ENCODE data around the gene MDFI. TPM values are rescaled to one million over a fixed set of nuclear protein-coding genes. Genes with fewer than 3 reads are reported as not detected.

MDFI gene
- total RNA-seq, 1 experiment from 2014 or later = 59.1 TPM

- intact Hi-C loops (cut with micrococcal nuclease) = no loop called here
- no peak for TF ChIP-seq CTCF (IDR thresholded peaks at IDR 0.05; ENCODE audit: unreplicated experiment)
- H3K27me3 Mint-ChIP-seq (ENCODE audit: insufficient read depth, unreplicated experiment) = no peaks in the 10 kb centered on the region
- POLR2A ChIA-PET = interaction anchor here (0.8 kb wide), 1 partner anchor 37 kb away, joined by 4 read pairs; no protein-coding TSS in a partner anchor
- no TSS peak for BruUV-seq (replicated peaks)
- no peaks in the 10 kb centered on the region for H3K9me3 Mint-ChIP-seq (ENCODE audit: unreplicated experiment)
- no peak for DNase-seq (ENCODE audit: unreplicated experiment)
- CTCF ChIA-PET = interaction anchor here (0.5 to 12.2 kb wide), 5 partner anchors 74 to 229 kb away, joined by 3 to 139 read pairs (median 6); no protein-coding TSS in a partner anchor
- H3K27ac Mint-ChIP-seq (ENCODE audit: low read depth, unreplicated experiment) = no peak overlapping the region
- no peak overlapping the region for H3K4me3 Mint-ChIP-seq (ENCODE audit: unreplicated experiment)
- H3K4me1 Mint-ChIP-seq (ENCODE audit: insufficient read depth, unreplicated experiment) = no peaks in the 10 kb centered on the region
- peaks cover 13% of the 10 kb centered on the region for H3K36me3 Mint-ChIP-seq (ENCODE audit: insufficient read depth, unreplicated experiment)
Observed at GRCh38 chr6:41596807-41597206, 41.5 kb upstream of the MDFI start.

GRCh38 chr6:41597246-41598000 is 40.8 kb upstream of the MDFI start:
- DNase-seq (ENCODE audit: unreplicated experiment) = no peak
- intact Hi-C loops (cut with micrococcal nuclease) = no loop called here
- no peaks in the 10 kb centered on the region for H3K4me1 Mint-ChIP-seq (ENCODE audit: insufficient read depth, unreplicated experiment)
- no peaks in the 10 kb centered on the region for H3K27me3 Mint-ChIP-seq (ENCODE audit: insufficient read depth, unreplicated experiment)
- H3K4me3 Mint-ChIP-seq (ENCODE audit: unreplicated experiment) = no peak overlapping the region
- CTCF ChIA-PET = interaction anchor here (0.5 to 12.2 kb wide), 5 partner anchors 87 to 229 kb away, joined by 3 to 139 read pairs (median 6); no protein-coding TSS in a partner anchor
- no peak overlapping the region for H3K27ac Mint-ChIP-seq (ENCODE audit: low read depth, unreplicated experiment)
- H3K36me3 Mint-ChIP-seq (ENCODE audit: insufficient read depth, unreplicated experiment) = peaks cover 13% of the 10 kb centered on the region
- POLR2A ChIA-PET = interaction anchor here (0.8 kb wide), 1 partner anchor 36 kb away, joined by 4 read pairs; no protein-coding TSS in a partner anchor
- TF ChIP-seq CTCF (IDR thresholded peaks at IDR 0.05; ENCODE audit: unreplicated experiment) = no peak
- no TSS peak for BruUV-seq (replicated peaks)
- no peaks in the 10 kb centered on the region for H3K9me3 Mint-ChIP-seq (ENCODE audit: unreplicated experiment)

- Mint-ChIP-seq H3K36me3 (ENCODE audit: insufficient read depth, unreplicated experiment) (peaks cover 13% of the 10 kb centered on the region), H3K9me3 (ENCODE audit: unreplicated experiment) (no peaks in the 10 kb centered on the region), H3K27ac (ENCODE audit: low read depth, unreplicated experiment) (no peak overlapping the region), H3K27me3 (ENCODE audit: insufficient read depth, unreplicated experiment) (no peaks in the 10 kb centered on the region), H3K4me1 (ENCODE audit: insufficient read depth, unreplicated experiment) (peaks cover 5% of the 10 kb centered on the region), H3K4me3 (ENCODE audit: unreplicated experiment) (no peak overlapping the region)
- POLR2A ChIA-PET = interaction anchor here (0.7 kb wide), 1 partner anchor 414 kb away, joined by 3 read pairs; no protein-coding TSS in a partner anchor
- intact Hi-C loops (cut with micrococcal nuclease) = no loop called here
- no peak for TF ChIP-seq CTCF (IDR thresholded peaks at IDR 0.05; ENCODE audit: unreplicated experiment)
- CTCF ChIA-PET = interaction anchor here (0.7 to 12.2 kb wide), 4 partner anchors 16 to 1197 kb away, joined by 3 to 139 read pairs (median 8); no protein-coding TSS in a partner anchor
- no peak for DNase-seq (ENCODE audit: unreplicated experiment)
- BruUV-seq (replicated peaks) = no TSS peak
Observed at GRCh38 chr6:41598670-41599014, 39.6 kb upstream of the MDFI start.

DNA sequence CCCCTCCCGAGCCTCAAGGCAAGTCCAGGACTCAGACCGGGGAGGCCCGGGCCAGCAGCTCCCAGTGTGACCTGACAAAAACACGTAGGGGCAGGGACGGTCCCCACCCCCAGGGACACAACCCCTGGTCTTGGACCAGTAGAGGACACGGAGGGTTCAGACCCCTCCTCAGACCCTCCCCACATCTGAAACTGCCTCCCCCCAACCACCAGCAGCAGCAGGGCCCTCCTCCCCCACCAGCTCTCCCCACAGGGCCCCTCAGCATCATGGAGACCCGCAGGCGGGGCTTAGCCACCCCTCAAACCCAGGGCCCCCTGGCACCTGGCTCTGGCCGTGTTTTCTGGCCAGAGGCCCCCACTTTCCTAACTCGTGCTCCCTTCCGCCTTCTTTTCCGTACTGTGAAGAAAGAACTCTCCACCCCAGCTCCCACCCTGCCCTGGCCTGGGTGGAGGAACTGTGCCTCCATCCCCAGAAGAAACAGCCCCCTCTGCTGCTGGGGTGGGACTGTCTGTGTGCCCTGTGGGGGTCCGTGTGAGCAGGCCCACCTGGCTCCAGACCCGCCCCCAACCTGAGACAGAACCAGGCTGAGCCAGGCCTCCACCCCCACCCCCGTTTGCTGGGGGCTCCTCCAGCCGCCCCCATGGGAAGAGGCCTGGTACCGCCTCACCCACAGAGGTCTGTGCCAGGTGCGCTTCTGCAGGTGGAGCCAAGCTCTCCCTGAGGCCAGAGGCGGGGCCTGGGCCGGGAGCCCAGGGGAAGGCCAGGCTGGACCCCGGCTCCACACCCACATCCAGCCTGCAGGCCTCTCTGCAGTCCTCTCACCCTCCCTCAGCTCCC is 39.0 kb upstream of the MDFI start:
- POLR2A ChIA-PET = no interaction called here
- no peak overlapping the region for H3K27ac Mint-ChIP-seq (ENCODE audit: low read depth, unreplicated experiment)

More for the DNA sequence above, 39.0 kb upstream of the MDFI start:
- no peak for DNase-seq (ENCODE audit: unreplicated experiment)
- TF ChIP-seq CTCF (IDR thresholded peaks at IDR 0.05; ENCODE audit: unreplicated experiment) = no peak
- Mint-ChIP-seq H3K4me3 (ENCODE audit: unreplicated experiment) (no peak overlapping the region), H3K4me1 (ENCODE audit: insufficient read depth, unreplicated experiment) (peaks cover 5% of the 10 kb centered on the region), H3K27me3 (ENCODE audit: insufficient read depth, unreplicated experiment) (no peaks in the 10 kb centered on the region), H3K36me3 (ENCODE audit: insufficient read depth, unreplicated experiment) (peaks cover 13% of the 10 kb centered on the region), H3K9me3 (ENCODE audit: unreplicated experiment) (no peaks in the 10 kb centered on the region)
- intact Hi-C loops (cut with micrococcal nuclease) = no loop called here
- BruUV-seq (replicated peaks) = no TSS peak
- CTCF ChIA-PET = interaction anchor here (0.5 to 12.2 kb wide), 6 partner anchors 15 to 1197 kb away, joined by 3 to 139 read pairs (median 4); no protein-coding TSS in a partner anchor
